HCT116 (cell line): ENCODE measurements around the gene SOCS3. TPM values are rescaled to one million over a fixed set of nuclear protein-coding genes. Genes with fewer than 3 reads are reported as not detected.
A peak's percentile ranks its signal among the peaks of the same experiment; 100 is the strongest.

Source experiments
- ATAC-seq: fragments of 200-7000 bp; cut with Tn5 transposase; 2 replicates; pipeline ENCODE4 v1.9.1; 2020; ENCODE audit warnings: mild to moderate bottlenecking, moderate library complexity
- BruUV-seq: library from RNA; stranded (reverse); fragments of 400-500 nt; replicated peaks from 2 replicates; lab custom pipeline; 2021; lab: Mats Ljungman, UMichigan
- CTCF ChIA-PET: fragments of 300-600 bp; sonication (Branson Sonifier 250); formaldehyde crosslinking; loops from one replicate; lab custom pipeline; 2021; ENCODE audit warnings: antibody characterized with exemption; lab: Charles Lee
- POLR2A ChIA-PET: fragments of 300-600, 350-600 bp; sonication (Branson Sonifier 250); formaldehyde crosslinking; loops from one replicate; lab custom pipeline; 2021; ENCODE audit warnings: antibody characterized with exemption; lab: Charles Lee
- RAD21 ChIA-PET, 2 experiments: fragments of 300-600 bp; sonication (Branson Sonifier 250); formaldehyde crosslinking; loops; one replicate each; lab custom pipeline; 2023; ENCODE audit warnings: low total read pairs in 2 of 2; ENCODE audit not compliant: uncharacterized antibody in 2 of 2, unreplicated experiment in 2 of 2, low non-redundant PET in 1 of 2; lab: Charles Lee
- DNase-seq: peaks from one replicate; pipeline ENCODE4 v3.0.0-alpha.2; 2010; ENCODE audit warnings: low read depth, low spot score
- H2AFZ ChIP-seq: fragments of 200-600 bp; shearing (Covaris generic), sonication (generic); 2 replicates; pipeline ENCODE4 v1.6.1; 2017; ENCODE audit warnings: low read depth, mixed run types, mixed read lengths, antibody characterized with exemption, low read length; ENCODE audit not compliant: poor library complexity, severe bottlenecking
- H3K27ac ChIP-seq: 2 replicates; pipeline ENCODE4 v1.5.1; 2012; ENCODE audit warnings: low read depth, low read length
- H3K27me3 ChIP-seq: fragments of 200-600 bp; sonication (generic); 2 replicates; pipeline ENCODE4 v1.6.1; 2016; ENCODE audit warnings: mixed run types, low read length, mixed read lengths; ENCODE audit not compliant: insufficient read depth
- H3K36me3 ChIP-seq, 2 experiments: fragments of 200-500 bp in 1 of 2; fragments of 200-600 bp in 1 of 2; sonication (Bioruptor generic) in 1 of 2; sonication (generic) in 1 of 2; 2 replicates each; pipeline versions ENCODE4 v1.5.1 to v1.6.1; 2014 to 2016; ENCODE audit warnings: low read length in 2 of 2, inconsistent platforms in 1 of 2, mixed read lengths in 1 of 2, mixed run types in 1 of 2; ENCODE audit not compliant: insufficient read depth in 2 of 2, control insufficient read depth in 1 of 2
- H3K4me1 ChIP-seq, 2 experiments: fragments of 200-600 bp in 1 of 2; sonication (generic) in 1 of 2; 2 replicates each; pipeline versions ENCODE4 v1.5.1 to v1.6.1; 2012 to 2017; ENCODE audit warnings: low read length in 2 of 2, inconsistent platforms in 1 of 2, mild to moderate bottlenecking in 1 of 2, mixed read lengths in 1 of 2, mixed run types in 1 of 2, moderate library complexity in 1 of 2; ENCODE audit not compliant: insufficient read depth in 2 of 2, control insufficient read depth in 1 of 2
- H3K4me2 ChIP-seq: fragments of 200-600 bp; sonication (generic); 2 replicates; pipeline ENCODE4 v1.6.1; 2017; ENCODE audit warnings: mixed run types, low read length, mixed read lengths
- H3K4me3 ChIP-seq, 2 experiments: fragments of 200-600 bp in 1 of 2; sonication (generic) in 1 of 2; replicated peaks in 1 of 2; 2 replicates each; pipeline ENCODE4 v1.5.1; 2011 to 2016; ENCODE audit warnings: low read length in 2 of 2, control low read depth in 1 of 2, low read depth in 1 of 2, mild to moderate bottlenecking in 1 of 2, mixed read lengths in 1 of 2, mixed run types in 1 of 2
- H3K79me2 ChIP-seq: fragments of 200-600 bp; sonication (generic); 2 replicates; pipeline ENCODE4 v1.6.1; 2017; ENCODE audit warnings: mild to moderate bottlenecking, mixed run types, low read length, moderate library complexity, mixed read lengths; ENCODE audit not compliant: insufficient read depth
- H3K9ac ChIP-seq: fragments of 200-600 bp; sonication (generic); 2 replicates; pipeline ENCODE4 v1.6.1; 2016; ENCODE audit warnings: low read length, mixed read lengths
- H3K9me2 ChIP-seq: fragments of 200-600 bp; sonication (generic), shearing (Covaris generic); 2 replicates; pipeline ENCODE4 v1.6.1; 2017; ENCODE audit warnings: mixed run types, mild to moderate bottlenecking, moderate library complexity; ENCODE audit not compliant: insufficient read depth
- H3K9me3 ChIP-seq, 2 experiments: fragments of 200-500 bp in 1 of 2; fragments of 200-600 bp in 1 of 2; sonication (Bioruptor generic) in 1 of 2; sonication (generic) in 1 of 2; 2 replicates each; pipeline ENCODE4 v1.6.1; 2014 to 2017; ENCODE audit warnings: low read length in 2 of 2, mixed read lengths in 2 of 2, inconsistent platforms in 1 of 2, low read depth in 1 of 2, mild to moderate bottlenecking in 1 of 2, mixed run types in 1 of 2, moderate library complexity in 1 of 2; ENCODE audit not compliant: control insufficient read depth in 1 of 2, insufficient read depth in 1 of 2
- H4K20me1 ChIP-seq: fragments of 200-600 bp; sonication (generic), shearing (Covaris generic); 2 replicates; pipeline ENCODE4 v1.6.1; 2017; ENCODE audit warnings: mixed run types, mild to moderate bottlenecking, moderate library complexity; ENCODE audit not compliant: insufficient read depth
- CEBPB ChIP-seq: IDR thresholded peaks from 2 replicates; pipeline ENCODE4 v1.6.1; 2012; ENCODE audit warnings: low read depth
- CTCF ChIP-seq, 3 experiments: fragments of 200-600 bp in 1 of 3; sonication (generic) in 1 of 3; IDR thresholded peaks in 2 of 3; conservative IDR thresholded peaks in 1 of 3; 2 replicates each; pipeline ENCODE4 v1.5.1; 2012 to 2017; ENCODE audit warnings: low read depth in 2 of 3, low read length in 2 of 3, antibody characterized with exemption in 1 of 3, borderline replicate concordance in 1 of 3, control low read depth in 1 of 3, mild to moderate bottlenecking in 1 of 3, mixed read lengths in 1 of 3, mixed run types in 1 of 3, moderate library complexity in 1 of 3; ENCODE audit not compliant: insufficient read depth in 1 of 3
- ELF1 ChIP-seq: IDR thresholded peaks from 2 replicates; pipeline ENCODE4 v1.6.1; 2012; ENCODE audit warnings: low read depth, borderline replicate concordance
- EZH2 ChIP-seq: fragments of 200-600 bp; sonication (generic); IDR thresholded peaks from 2 replicates; pipeline ENCODE4 v1.6.1; 2017; ENCODE audit warnings: antibody characterized with exemption, mixed run types
- JUND ChIP-seq: IDR thresholded peaks from 2 replicates; pipeline ENCODE4 v1.6.1; 2012
- MAX ChIP-seq: IDR thresholded peaks from 2 replicates; pipeline ENCODE4 v1.6.1; 2012
- POLR2AphosphoS5 ChIP-seq: IDR thresholded peaks from 2 replicates; pipeline ENCODE4 v1.6.1; 2011; ENCODE audit warnings: mild to moderate bottlenecking, low read depth, low read length, moderate library complexity
- SRF ChIP-seq: IDR thresholded peaks from 2 replicates; pipeline ENCODE4 v1.6.1; 2012; ENCODE audit warnings: low read depth
- YY1 ChIP-seq: IDR thresholded peaks from 2 replicates; pipeline ENCODE4 v1.6.1; 2011; ENCODE audit warnings: low read length, low read depth, moderate library complexity, mild to moderate bottlenecking; ENCODE audit not compliant: insufficient replicate concordance; ENCODE audit errors: extremely low read depth
- ZBTB33 ChIP-seq: IDR thresholded peaks from 2 replicates; pipeline ENCODE4 v1.6.1; 2011; ENCODE audit warnings: mild to moderate bottlenecking, low read length, moderate library complexity; ENCODE audit not compliant: insufficient replicate concordance; ENCODE audit errors: extremely low read depth
- intact Hi-C: fragments of 100-400 bp; cut with micrococcal nuclease; formaldehyde crosslinking; loops from 2 replicates; pipeline ENCODE4 v1.10.0; 2022
- total RNA-seq: library from RNA; stranded (reverse); gene quantifications from one replicate; pipeline ENCODE4 v1.2.1, GENCODE V29; 2021; ENCODE audit not compliant: unreplicated experiment
- TF ChIP-seq, protein P1 (sequence below): IDR thresholded peaks from 2 replicates; pipeline ENCODE4 v1.6.1; 2012

The SOCS3 gene
- total RNA-seq, 1 experiment from 2014 or later: 26.7 TPM

DNA sequence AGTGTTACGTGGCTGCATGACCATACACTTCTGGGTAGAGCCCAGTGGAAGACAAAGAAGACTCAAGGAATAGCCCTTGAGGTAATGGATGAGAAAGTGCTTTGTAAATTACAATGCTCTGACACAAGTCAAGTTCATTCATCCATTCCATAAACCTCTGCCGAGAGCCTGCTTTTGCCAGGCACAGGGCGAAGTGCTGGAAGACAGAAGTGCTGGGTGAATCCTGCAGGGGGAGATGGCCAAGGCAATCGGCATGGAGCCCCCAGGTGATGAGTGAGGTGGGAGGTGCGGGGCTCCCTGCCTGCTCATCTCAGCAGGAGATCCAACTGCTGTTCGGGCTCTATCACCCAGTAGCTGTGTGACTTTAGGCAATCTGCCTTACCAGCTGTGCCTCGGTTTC lies 2.8 kb upstream of the SOCS3 start:
- H3K4me3 ChIP-seq: no peak overlapping the region
- peaks cover 21% of the 10 kb centered on the region for H3K79me2 ChIP-seq
- peaks cover 3% of the 10 kb centered on the region; the same call in 1 of the 2 replicates for H4K20me1 ChIP-seq
- H3K27ac ChIP-seq: no peak overlapping the region
- no peak for ATAC-seq
- peaks cover 6 to 40% of the 10 kb centered on the region in 2 experiments; a peak in 3 of 4 replicates for H3K4me1 ChIP-seq
- no peaks in the 10 kb centered on the region for H3K9me3 ChIP-seq
- H3K4me2 ChIP-seq: no peak overlapping the region
- TF ChIP-seq CTCF (IDR thresholded peaks at IDR 0.05 in 2 of 3, conservative IDR thresholded peaks at IDR 0.05 in 1 of 3; ENCODE audit: borderline replicate concordance in 1 of 3, insufficient read depth in 1 of 3, low read depth in 2 of 3, low read length in 2 of 3) (peak in 2 of 3 experiments; percentile 33 to 37; a peak in 3 of 6 replicates), YY1 (no peak)
- TF ChIP-seq, all 23 proteins: peak for 1
- no peak for DNase-seq
- Histone ChIP-seq H2AFZ (no peak overlapping the region), H3K9ac (no peak overlapping the region), H3K36me3 (peaks cover 6 to 13% of the 10 kb centered on the region in 2 experiments), H3K9me2 (no peaks in the 10 kb centered on the region), H3K27me3 (no peaks in the 10 kb centered on the region)
- intact Hi-C loops: loop anchor here (5.0 kb wide), 2 partner anchors 75 to 345 kb away; no protein-coding TSS in a partner anchor
- no TSS peak for BruUV-seq
- ChIA-PET CTCF (interaction anchor here (0.6 to 1.5 kb wide), 3 partner anchors 54 to 344 kb away, joined by 3 to 6 read pairs (median 3); no protein-coding TSS in a partner anchor), POLR2A (interaction anchor here (0.7 to 0.9 kb wide), 3 partner anchors 31 to 50 kb away, joined by 3 to 4 read pairs (median 3); no protein-coding TSS in a partner anchor), RAD21 (no interaction called here)

GRCh38 chr17:78362232-78362631 lies 2.4 kb upstream of the SOCS3 start:
- intact Hi-C loops: loop anchor here (5.0 kb wide), 2 partner anchors 75 to 345 kb away; no protein-coding TSS in a partner anchor
- H4K20me1 ChIP-seq: peaks cover 3% of the 10 kb centered on the region; the same call in 1 of the 2 replicates
- no peak overlapping the region for H3K4me2 ChIP-seq
- ATAC-seq (no peak), DNase-seq (no peak)
- no peak overlapping the region for H3K4me3 ChIP-seq
- H3K27me3 ChIP-seq: no peaks in the 10 kb centered on the region
- no peak overlapping the region for H2AFZ ChIP-seq
- peaks cover 26% of the 10 kb centered on the region for H3K79me2 ChIP-seq
- CTCF ChIA-PET: interaction anchor here (0.6 to 2.0 kb wide), 5 partner anchors 17 to 343 kb away, joined by 3 to 18 read pairs (median 6); no protein-coding TSS in a partner anchor
- no TSS peak for BruUV-seq
- peaks cover 10 to 44% of the 10 kb centered on the region in 2 experiments; a peak in 3 of 4 replicates for H3K4me1 ChIP-seq
- H3K36me3 ChIP-seq: peaks cover 10 to 18% of the 10 kb centered on the region in 2 experiments
- RAD21 ChIA-PET: no interaction called here
- POLR2A ChIA-PET: interaction anchor here (0.8 to 0.9 kb wide), 2 partner anchors 39 to 49 kb away, joined by 3 to 4 read pairs; no protein-coding TSS in a partner anchor
- H3K9ac ChIP-seq: no peak overlapping the region
- H3K27ac ChIP-seq: no peak overlapping the region
- no peaks in the 10 kb centered on the region for H3K9me2 ChIP-seq
- H3K9me3 ChIP-seq: no peaks in the 10 kb centered on the region
- no peak for TF ChIP-seq SRF
- no peak for TF ChIP-seq ZBTB33
- no peak for TF ChIP-seq MAX
- TF ChIP-seq CEBPB: no peak
- no peak for TF ChIP-seq POLR2AphosphoS5
- TF ChIP-seq, protein P1, sequence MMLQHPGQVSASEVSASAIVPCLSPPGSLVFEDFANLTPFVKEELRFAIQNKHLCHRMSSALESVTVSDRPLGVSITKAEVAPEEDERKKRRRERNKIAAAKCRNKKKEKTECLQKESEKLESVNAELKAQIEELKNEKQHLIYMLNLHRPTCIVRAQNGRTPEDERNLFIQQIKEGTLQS: no peak
- TF ChIP-seq ELF1: no peak
- TF ChIP-seq JUND: no peak
- TF ChIP-seq EZH2: no peak
